Measurements from ENCODE around the gene DBT. TPM values are rescaled to one million over a fixed set of nuclear protein-coding genes. Genes with fewer than 3 reads are reported as not detected.

Gene DBT
- total RNA-seq, 1 experiment from 2014 or later, result 3.2 TPM

DNA sequence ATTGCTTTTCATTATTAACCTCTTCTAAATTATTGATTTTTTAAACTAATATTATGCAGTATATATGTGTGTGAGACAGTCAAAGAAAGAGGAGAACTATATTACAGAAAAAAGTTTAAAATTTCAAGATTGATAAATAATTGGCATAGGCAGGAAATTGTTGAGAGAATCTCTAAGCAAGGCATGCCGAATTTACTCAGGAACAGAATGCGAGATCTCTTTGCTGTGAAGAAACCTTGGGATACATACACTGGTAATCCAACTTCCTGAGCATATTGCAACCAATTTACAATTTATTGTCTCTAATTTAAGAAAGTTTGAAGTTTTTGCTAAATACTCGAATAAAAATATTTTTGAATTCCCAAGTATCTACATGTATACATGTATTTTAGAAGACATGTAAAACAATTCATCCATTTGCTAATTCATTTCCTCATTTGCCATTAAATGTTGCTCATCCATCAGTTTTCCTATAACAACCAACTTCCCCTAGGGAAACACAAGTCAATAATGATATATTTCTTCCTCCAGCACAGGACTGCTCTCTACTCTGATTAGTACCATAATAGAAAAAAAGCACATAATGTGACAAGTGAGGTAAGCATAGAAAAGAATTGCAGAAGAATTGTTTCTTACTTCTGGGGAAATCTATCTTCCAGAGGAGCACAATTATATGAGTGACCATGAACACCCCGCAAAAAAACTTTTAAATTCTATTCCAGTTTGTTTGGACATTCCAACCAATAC, 72.2 kb downstream of the DBT start:
- DNase-seq, result no peak
- Histone ChIP-seq H3K36me3 (no peaks in the 10 kb centered on the region), H3K27me3 (no peaks in the 10 kb centered on the region), H3K4me3 (no peak overlapping the region), H3K9me3 (no peaks in the 10 kb centered on the region)

GRCh38 chr1:100168051-100168450, 81.6 kb downstream of the DBT start:
- Histone ChIP-seq H3K4me3 (no peak overlapping the region), H3K27me3 (no peaks in the 10 kb centered on the region), H3K36me3 (no peaks in the 10 kb centered on the region), H3K9me3 (no peaks in the 10 kb centered on the region)
- no peak for DNase-seq

- Histone ChIP-seq H3K27me3 (no peaks in the 10 kb centered on the region), H3K9me3 (no peaks in the 10 kb centered on the region), H3K4me3 (no peak overlapping the region), H3K36me3 (no peaks in the 10 kb centered on the region)
- DNase-seq, result no peak
Observed at GRCh38 chr1:100164702-100165101, 84.9 kb downstream of the DBT start.

DNA sequence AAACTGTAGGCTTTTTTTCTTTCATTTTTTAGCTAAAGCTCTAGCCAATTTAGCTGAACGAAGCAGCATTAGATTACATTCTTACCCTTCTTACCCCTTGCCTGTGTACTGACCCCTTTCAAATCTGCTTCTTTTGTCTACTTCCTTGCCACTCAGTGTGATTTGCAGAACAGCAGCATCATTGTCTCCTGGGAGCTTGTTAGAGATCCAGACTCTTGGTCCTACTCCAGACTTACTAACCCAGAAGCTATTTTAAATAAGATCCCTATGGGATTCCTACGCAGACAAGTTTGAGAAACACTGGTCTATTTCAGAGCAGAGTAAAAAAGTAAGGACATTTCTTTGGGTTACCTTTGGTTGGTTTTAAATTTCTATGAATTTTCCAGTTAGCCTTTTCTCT, 85.4 kb downstream of the DBT start:
- Histone ChIP-seq H3K9me3 (no peaks in the 10 kb centered on the region), H3K36me3 (no peaks in the 10 kb centered on the region), H3K4me3 (no peak overlapping the region), H3K27me3 (no peaks in the 10 kb centered on the region)
- DNase-seq, result no peak

GRCh38 chr1:100162881-100163280, 86.8 kb downstream of the DBT start:
- Histone ChIP-seq H3K9me3 (no peaks in the 10 kb centered on the region), H3K4me3 (no peak overlapping the region), H3K36me3 (no peaks in the 10 kb centered on the region), H3K27me3 (no peaks in the 10 kb centered on the region)
- DNase-seq, result no peak

DNA sequence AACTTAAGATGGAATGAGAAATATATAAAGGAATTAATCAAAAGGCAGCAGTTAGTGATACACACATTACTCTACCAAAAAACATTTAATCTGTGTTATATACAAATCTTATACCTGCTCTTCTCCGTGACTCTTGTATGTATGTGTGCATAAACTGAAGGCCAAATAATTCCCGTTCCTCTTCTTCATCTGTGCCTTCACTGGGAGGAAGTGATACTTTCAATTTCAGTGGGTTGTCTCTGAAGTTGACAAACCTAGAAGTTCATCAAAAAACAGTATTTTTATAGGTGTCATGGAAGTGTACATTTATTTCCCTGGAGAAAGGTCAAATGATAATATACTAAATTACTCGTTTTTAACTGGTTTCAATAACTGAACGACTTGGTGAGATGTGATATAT, 97.4 kb downstream of the DBT start:
- Histone ChIP-seq H3K9me3 (no peaks in the 10 kb centered on the region), H3K27me3 (no peaks in the 10 kb centered on the region), H3K4me3 (no peak overlapping the region), H3K36me3 (peaks cover 26% of the 10 kb centered on the region)
- no peak for DNase-seq

DNA sequence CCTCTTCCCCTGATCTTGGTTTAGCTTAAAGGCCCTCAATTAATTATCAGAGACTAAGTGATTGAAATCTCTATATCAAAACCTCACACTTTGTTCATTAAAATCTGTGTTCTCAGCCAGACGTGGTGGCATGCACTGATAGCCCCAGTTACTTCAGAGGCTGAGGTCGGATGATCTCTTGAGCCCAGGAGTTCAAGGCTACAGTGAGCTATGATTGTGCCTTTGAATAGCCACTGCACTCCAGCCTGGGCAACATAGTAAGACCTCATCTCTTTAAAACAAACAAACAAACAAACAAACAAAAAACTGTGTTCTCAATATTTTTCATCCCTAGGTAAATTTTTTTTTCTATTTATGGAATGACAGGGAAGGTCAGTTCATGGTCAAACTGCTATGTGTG, 98.0 kb downstream of the DBT start:
- Histone ChIP-seq H3K4me3 (no peak overlapping the region), H3K27me3 (no peaks in the 10 kb centered on the region), H3K9me3 (no peaks in the 10 kb centered on the region), H3K36me3 (peaks cover 30% of the 10 kb centered on the region)
- no peak for DNase-seq

GRCh38 chr1:100147875-100148274, 101.8 kb downstream of the DBT start:
- Histone ChIP-seq H3K4me3 (no peak overlapping the region), H3K27me3 (no peaks in the 10 kb centered on the region), H3K36me3 (peaks cover 55% of the 10 kb centered on the region), H3K9me3 (no peaks in the 10 kb centered on the region)
- DNase-seq, result no peak

DNA sequence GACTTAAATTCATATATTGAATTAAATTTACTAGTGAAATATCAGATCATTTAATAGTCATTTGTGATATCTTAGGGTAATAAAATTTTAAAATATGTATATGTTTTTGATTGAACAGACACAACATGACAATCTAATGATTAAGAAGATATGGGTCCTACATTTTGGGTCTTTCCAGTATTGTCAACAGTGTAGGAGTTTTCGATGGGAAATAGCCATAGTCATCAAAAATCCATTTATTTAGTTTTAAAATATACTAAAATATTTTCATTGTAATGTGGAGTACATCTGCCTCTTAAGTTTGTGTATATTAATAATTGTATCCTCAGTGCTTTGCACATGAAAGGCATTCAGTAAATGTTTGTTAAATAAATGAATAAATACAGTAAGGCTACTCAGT, 102.7 kb downstream of the DBT start:
- Histone ChIP-seq H3K4me3 (no peak overlapping the region), H3K27me3 (no peaks in the 10 kb centered on the region), H3K36me3 (peaks cover 55% of the 10 kb centered on the region), H3K9me3 (no peaks in the 10 kb centered on the region)
- no peak for DNase-seq

GRCh38 chr1:100145116-100145515, 104.5 kb downstream of the DBT start:
- Histone ChIP-seq H3K36me3 (peaks cover 63% of the 10 kb centered on the region), H3K27me3 (no peaks in the 10 kb centered on the region), H3K4me3 (no peak overlapping the region), H3K9me3 (no peaks in the 10 kb centered on the region)
- no peak for DNase-seq

DNA sequence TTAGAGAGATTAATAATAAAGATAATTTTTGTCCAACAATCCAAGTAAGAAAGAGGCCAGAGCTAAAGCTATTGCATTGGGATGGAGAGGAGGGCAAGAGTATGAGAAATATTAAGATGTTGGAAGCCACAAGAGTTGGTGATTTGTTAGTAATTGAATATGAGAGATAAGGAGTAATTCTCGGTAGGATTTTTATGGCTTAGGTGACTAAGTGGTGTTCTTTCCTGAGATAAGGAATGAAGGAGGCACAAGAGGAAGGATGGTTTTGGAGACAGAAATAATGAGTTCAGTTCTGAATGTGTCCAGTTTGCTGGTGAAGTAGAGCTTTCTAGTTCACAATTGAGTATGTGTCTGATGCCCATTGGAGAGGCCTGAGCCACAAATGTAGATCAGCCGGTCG, 107.3 kb downstream of the DBT start:
- H3K27me3 ChIP-seq, result no peaks in the 10 kb centered on the region
- no peak for DNase-seq

DNA sequence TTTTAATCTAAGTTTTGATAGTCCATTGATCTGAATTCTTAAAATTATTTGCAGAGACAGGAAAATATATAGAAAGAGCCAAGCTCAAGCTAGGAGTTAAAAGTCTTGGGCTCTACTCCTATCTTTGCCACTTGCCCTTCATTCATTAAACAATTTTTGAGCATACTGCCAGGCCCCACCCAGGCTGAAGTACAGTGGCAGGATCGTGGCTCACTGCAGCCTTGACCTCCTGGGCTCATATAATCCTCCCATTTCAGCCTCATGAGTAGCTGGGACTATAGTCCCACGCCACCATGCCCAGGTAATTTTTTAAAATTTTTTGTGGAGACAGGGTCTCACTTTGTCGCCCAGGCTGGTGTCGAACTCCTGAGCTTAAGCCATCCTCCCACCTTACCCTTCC, 108.4 kb downstream of the DBT start:
- peaks cover 73% of the 10 kb centered on the region for H3K36me3 ChIP-seq
- H3K27me3 ChIP-seq, result no peaks in the 10 kb centered on the region
- no peaks in the 10 kb centered on the region for H3K9me3 ChIP-seq
- no peak for DNase-seq
- no peak overlapping the region for H3K4me3 ChIP-seq

More for the DNA sequence above, 107.3 kb downstream of the DBT start:
- peaks cover 68% of the 10 kb centered on the region for H3K36me3 ChIP-seq
- H3K9me3 ChIP-seq, result no peaks in the 10 kb centered on the region
- H3K4me3 ChIP-seq, result no peak overlapping the region

DNA sequence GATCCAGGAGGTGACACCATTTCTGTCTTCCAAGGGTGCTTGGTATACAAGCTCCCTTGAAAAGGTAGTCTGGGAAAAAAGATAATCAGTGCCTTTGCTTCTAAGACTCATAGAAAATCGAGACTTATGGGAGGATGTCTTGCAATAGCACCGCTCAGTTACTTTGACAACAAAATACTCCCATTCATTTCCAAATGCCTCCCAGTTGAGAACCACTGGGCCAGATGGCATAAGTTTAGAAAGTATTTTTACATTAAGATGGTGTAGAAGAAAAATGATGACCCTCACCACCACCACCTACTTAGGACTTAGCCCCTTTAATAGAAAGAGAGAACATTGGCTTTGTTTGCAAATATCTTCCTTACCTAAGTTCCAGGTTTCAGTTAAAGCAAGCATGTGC, 112.0 kb downstream of the DBT start:
- Histone ChIP-seq H3K27me3 (no peaks in the 10 kb centered on the region), H3K9me3 (no peaks in the 10 kb centered on the region), H3K4me3 (no peak overlapping the region), H3K36me3 (peaks cover 50% of the 10 kb centered on the region)
- no peak for DNase-seq

Other genes with a start within 250 kb of the DBT start
- 3.2 and 4.9 TPM in 2 replicates for gene SASS6, start 116.9 kb downstream of the DBT start, total RNA-seq (2014; rRNA removed; shearing (Covaris generic); ENCODE audit: low replicate concordance)
- gene TRMT13, start 116.7 kb downstream of the DBT start, total RNA-seq (2014; rRNA removed; shearing (Covaris generic); ENCODE audit: low replicate concordance), result 3.9 and 8.6 TPM in 2 replicates
- gene LRRC39, start 71.6 kb downstream of the DBT start, total RNA-seq (2014; rRNA removed; shearing (Covaris generic); ENCODE audit: low replicate concordance), result 0.20 TPM in 1 of 2 replicates, not detected in the other
- 27.3 and 36.8 TPM in 2 replicates for gene RTCA, start 16.4 kb upstream of the DBT start, total RNA-seq (2014; rRNA removed; shearing (Covaris generic); ENCODE audit: low replicate concordance)
- gene CDC14A, start 102.7 kb upstream of the DBT start, total RNA-seq (2014; rRNA removed; shearing (Covaris generic); ENCODE audit: low replicate concordance), result 0.46 and 2.2 TPM in 2 replicates

All from MG63 (cell line).